ENCODE results near the gene SLIT3.

SLIT3 gene

DNA sequence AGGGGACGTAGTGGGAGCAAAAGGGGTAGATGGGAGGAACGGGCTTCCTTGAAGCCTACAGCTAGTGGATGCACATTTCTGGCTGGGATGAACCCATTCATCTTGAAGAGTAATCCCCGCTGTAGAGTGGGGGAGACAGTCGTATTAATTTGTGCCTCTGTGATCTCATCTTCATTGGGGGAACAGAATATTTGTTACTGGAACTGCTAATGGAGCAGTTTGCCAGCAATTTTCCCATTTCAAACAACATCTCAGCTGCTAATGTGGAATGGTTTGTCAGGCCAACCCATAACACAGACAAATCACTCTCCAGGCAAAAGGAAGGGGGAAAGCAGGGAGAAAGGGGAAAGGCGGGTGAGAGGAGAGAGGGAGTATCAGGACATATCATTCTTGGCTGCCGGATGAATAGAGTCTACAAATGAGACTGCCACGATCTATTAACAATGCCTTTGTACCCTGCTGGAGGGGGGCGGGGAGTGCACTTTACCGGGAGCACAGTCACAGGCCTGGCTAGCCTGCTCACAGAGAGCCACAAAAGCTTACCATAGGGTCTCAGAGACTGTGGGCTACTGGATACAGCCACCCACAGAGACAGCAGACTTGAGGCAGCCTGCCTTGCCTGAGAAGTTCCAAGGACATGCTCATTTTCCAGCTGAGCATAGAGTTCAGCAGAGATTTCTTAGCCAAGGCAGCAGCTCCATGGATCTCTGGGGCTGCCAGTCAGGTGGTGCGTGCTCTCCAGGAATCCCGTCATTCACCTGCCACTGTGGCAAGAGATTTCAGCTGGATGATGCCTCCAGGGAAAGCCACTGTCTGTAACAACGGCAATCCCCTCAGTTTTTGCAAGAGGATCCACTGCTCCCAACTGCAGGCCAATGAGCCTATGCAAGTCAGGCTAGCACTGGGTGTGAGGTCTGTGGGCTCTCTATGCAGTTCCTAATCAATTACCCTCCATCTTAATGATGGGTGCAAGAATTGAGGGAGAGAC, 504.1 kb downstream of the SLIT3 start:
- Histone ChIP-seq H3K4me1 (ENCODE audit: control insufficient read depth, insufficient read depth, low read length) (no peaks in the 10 kb centered on the region), H3K36me3 (ENCODE audit: control insufficient read depth, insufficient read depth, low read length) (no peaks in the 10 kb centered on the region), H3K9ac (ENCODE audit: low read length) (no peak overlapping the region), H3K27me3 (ENCODE audit: control insufficient read depth, insufficient read depth, low read length) (no peaks in the 10 kb centered on the region), H3K9me3 (ENCODE audit: control insufficient read depth, insufficient read depth, low read depth, low read length) (no peaks in the 10 kb centered on the region), H3K4me3 (ENCODE audit: low read depth, low read length) (no peak overlapping the region), H3K27ac (ENCODE audit: low read depth, low read length) (no peak overlapping the region)

DNA sequence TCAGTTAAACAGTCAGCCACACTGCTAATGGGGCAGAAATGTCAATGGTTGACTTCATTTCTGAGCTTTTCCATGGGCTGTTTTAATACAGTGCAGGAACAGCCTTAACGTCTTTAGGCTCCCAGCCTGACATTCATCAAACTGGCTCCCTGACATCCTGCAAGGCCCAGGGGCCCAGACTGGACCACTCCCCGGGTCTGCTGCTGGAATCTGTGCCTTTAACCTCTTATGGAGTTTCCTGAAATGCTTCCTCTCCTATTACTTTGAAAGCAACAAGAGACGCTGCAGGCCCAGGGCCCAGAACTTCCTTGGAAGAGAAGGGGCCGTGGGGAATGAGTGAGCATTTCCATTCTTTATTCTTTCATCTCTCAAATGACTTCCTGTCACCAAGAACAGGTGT, 504.9 kb downstream of the SLIT3 start:
- Histone ChIP-seq H3K27me3 (ENCODE audit: control insufficient read depth, insufficient read depth, low read length) (no peaks in the 10 kb centered on the region), H3K4me1 (ENCODE audit: control insufficient read depth, insufficient read depth, low read length) (no peaks in the 10 kb centered on the region), H3K4me3 (ENCODE audit: low read depth, low read length) (no peak overlapping the region), H3K27ac (ENCODE audit: low read depth, low read length) (no peak overlapping the region), H3K9ac (ENCODE audit: low read length) (no peak overlapping the region), H3K9me3 (ENCODE audit: control insufficient read depth, insufficient read depth, low read depth, low read length) (no peaks in the 10 kb centered on the region), H3K36me3 (ENCODE audit: control insufficient read depth, insufficient read depth, low read length) (no peaks in the 10 kb centered on the region)

DNA sequence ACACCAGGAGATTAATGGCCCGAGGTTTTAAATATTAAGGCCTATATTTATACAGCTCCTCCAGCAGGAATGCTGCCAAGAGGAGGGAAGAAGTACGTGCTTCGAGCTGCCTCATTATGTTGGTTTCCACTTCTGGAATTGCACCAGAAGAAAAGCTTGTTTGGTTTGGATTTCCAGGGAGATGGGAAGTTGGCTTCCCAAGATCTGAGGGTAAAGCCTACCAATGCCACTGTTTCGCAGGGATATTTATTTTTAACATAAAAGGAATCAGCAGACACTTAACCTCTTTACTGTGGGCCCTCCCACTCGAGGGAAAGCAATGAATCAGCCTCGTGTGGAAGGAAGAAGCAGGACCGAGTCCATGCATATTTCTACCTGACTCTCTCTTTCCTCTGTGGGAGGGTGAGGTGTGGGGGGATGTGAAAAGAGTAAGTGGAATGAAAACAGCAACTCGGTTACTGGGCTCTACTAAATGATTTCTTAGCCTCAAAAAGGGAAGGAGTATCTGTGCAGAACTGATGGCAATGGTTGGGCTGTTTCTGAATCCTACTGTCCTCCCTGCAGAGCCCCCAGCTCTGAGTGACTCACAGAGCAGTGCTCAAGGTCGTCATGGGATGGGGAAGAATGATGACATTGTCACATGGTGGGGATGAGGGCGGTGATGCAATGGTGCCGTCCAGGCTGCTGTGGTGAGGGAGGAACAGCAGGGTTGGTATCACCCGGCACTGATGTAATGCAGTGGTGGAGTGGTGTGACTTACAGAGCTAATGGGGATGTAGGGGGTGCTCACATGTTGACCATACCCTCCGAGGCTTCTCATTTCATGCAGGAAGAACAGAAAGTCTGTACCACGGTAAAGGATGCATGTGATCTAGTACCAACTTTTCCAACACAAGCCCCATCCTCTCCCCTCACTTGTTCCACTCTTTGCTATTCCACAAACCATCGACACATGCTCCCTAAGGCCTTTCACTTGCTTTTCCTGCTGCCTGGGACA, 506.8 kb downstream of the SLIT3 start:
- no peak overlapping the region for H3K4me3 ChIP-seq (ENCODE audit: low read depth, low read length)
- no peak overlapping the region for H3K27ac ChIP-seq (ENCODE audit: low read depth, low read length)
- H3K27me3 ChIP-seq (ENCODE audit: control insufficient read depth, insufficient read depth, low read length), result no peaks in the 10 kb centered on the region
- H3K36me3 ChIP-seq (ENCODE audit: control insufficient read depth, insufficient read depth, low read length), result no peaks in the 10 kb centered on the region
- no peak overlapping the region for H3K9ac ChIP-seq (ENCODE audit: low read length)
- no peaks in the 10 kb centered on the region for H3K9me3 ChIP-seq (ENCODE audit: control insufficient read depth, insufficient read depth, low read depth, low read length)
- no peaks in the 10 kb centered on the region for H3K4me1 ChIP-seq (ENCODE audit: control insufficient read depth, insufficient read depth, low read length)

DNA sequence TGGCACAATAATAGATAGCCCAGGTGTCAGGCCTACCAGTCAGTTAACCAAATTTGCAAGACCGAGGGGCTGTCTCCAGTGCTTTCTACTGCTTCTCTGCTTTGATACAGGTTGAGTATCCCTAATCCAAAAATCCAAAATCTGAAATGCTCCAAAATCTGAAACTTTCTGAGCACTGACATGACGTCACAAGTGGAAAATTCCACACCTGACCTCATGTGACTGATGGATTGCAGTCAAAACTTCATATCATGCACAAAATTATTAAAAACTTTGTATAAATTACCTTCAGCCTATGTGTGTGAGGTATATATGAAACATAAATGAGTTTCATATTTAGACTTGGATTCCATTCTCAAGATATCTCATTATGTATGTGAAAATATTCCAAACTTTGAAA, 508.3 kb downstream of the SLIT3 start:
- Histone ChIP-seq H3K9ac (ENCODE audit: low read length) (no peak overlapping the region), H3K4me3 (ENCODE audit: low read depth, low read length) (no peak overlapping the region), H3K27me3 (ENCODE audit: control insufficient read depth, insufficient read depth, low read length) (no peaks in the 10 kb centered on the region), H3K4me1 (ENCODE audit: control insufficient read depth, insufficient read depth, low read length) (peaks cover 3% of the 10 kb centered on the region; the same call in 1 of the 2 replicates), H3K27ac (ENCODE audit: low read depth, low read length) (no peak overlapping the region), H3K36me3 (ENCODE audit: control insufficient read depth, insufficient read depth, low read length) (no peaks in the 10 kb centered on the region), H3K9me3 (ENCODE audit: control insufficient read depth, insufficient read depth, low read depth, low read length) (no peaks in the 10 kb centered on the region)

DNA sequence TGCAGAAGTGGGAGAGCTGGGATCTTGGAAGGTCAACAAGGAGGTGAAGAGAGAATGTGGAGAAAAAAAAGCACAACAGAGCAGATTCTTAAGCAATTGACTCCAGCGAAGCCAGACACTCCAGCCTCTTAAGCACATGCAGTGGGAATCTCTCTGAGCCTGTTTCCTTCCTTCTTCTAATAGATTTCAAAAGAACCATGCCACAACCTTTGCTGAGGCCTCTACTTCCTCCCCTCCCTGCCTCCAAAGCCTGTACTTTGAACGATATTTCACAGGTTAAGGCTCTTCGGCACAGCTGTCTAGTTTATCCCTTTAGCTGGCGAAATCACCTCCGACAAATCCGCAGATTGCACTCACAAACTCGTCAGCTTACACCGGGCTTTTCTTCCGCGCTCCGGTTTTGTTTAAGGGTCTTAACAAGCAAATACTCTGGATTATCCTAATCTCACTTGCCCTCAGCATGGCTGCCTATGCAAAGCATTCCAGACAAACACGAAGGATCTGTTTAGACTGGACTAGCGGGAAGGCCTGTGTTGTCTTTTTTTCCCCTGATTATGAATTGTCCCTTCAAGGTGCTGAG, 510.2 kb downstream of the SLIT3 start:
- Histone ChIP-seq H3K9ac (ENCODE audit: low read length) (no peak overlapping the region), H3K9me3 (ENCODE audit: control insufficient read depth, insufficient read depth, low read depth, low read length) (no peaks in the 10 kb centered on the region), H3K36me3 (ENCODE audit: control insufficient read depth, insufficient read depth, low read length) (no peaks in the 10 kb centered on the region), H3K27ac (ENCODE audit: low read depth, low read length) (no peak overlapping the region), H3K4me1 (ENCODE audit: control insufficient read depth, insufficient read depth, low read length) (peaks cover 3% of the 10 kb centered on the region; the same call in 1 of the 2 replicates), H3K27me3 (ENCODE audit: control insufficient read depth, insufficient read depth, low read length) (no peaks in the 10 kb centered on the region), H3K4me3 (ENCODE audit: low read depth, low read length) (no peak overlapping the region)

DNA sequence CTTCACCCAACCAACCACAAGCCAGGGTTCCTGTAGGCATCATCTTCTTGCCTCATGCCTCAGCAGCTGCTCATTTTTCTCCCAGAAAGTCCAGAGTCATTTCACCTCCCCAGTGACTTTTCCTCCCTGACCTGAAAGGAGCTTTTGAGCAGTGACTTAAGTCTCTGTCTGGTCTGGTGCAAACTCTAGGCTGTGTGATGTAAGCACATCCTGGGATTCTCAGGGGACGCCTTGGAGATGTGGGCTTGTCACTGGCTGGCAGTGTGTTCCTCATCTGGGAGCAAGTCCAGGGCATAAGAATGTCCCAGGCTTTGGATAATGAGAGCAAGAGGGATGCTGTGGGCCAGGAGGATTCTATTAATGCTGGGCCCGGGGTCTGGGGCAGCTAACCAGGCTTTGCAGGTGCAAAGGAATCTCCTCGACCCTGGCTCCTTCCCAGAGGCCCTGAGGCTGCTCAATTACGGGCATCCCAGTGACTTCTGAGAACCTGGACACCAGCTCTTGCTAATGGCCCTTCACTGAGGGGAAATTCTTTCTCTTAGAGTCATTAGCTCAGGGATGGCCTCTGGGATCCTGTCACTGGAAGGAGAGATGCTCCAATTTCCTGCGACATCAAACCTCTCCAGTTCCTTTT, 510.8 kb downstream of the SLIT3 start:
- no peak overlapping the region for H3K9ac ChIP-seq (ENCODE audit: low read length)
- no peaks in the 10 kb centered on the region for H3K27me3 ChIP-seq (ENCODE audit: control insufficient read depth, insufficient read depth, low read length)
- no peaks in the 10 kb centered on the region for H3K9me3 ChIP-seq (ENCODE audit: control insufficient read depth, insufficient read depth, low read depth, low read length)
- no peaks in the 10 kb centered on the region for H3K36me3 ChIP-seq (ENCODE audit: control insufficient read depth, insufficient read depth, low read length)
- H3K27ac ChIP-seq (ENCODE audit: low read depth, low read length), result no peak overlapping the region
- no peak overlapping the region for H3K4me3 ChIP-seq (ENCODE audit: low read depth, low read length)
- peaks cover 3% of the 10 kb centered on the region; the same call in 1 of the 2 replicates for H3K4me1 ChIP-seq (ENCODE audit: control insufficient read depth, insufficient read depth, low read length)

DNA sequence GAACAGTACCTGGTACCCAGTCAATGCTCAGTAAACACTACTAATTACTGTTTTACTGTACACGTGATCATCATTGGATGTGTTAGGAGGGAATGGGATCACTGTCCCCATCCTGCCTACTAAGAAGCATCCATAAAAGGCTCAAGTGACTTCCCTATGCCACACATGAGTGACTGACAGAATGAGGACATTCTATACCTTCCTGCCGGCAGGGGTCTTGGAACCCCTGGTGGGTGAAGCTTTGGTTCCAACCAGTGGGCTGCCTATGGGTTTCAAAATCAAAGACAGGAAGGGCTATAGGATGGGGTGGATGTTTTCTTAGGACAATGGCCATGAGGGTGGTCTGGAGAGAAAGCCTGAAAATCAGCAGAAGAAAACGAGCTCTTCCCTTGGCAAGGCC, 512.2 kb downstream of the SLIT3 start:
- no peak overlapping the region for H3K9ac ChIP-seq (ENCODE audit: low read length)
- no peaks in the 10 kb centered on the region for H3K27me3 ChIP-seq (ENCODE audit: control insufficient read depth, insufficient read depth, low read length)
- no peaks in the 10 kb centered on the region for H3K36me3 ChIP-seq (ENCODE audit: control insufficient read depth, insufficient read depth, low read length)
- H3K4me3 ChIP-seq (ENCODE audit: low read depth, low read length), result no peak overlapping the region
- no peak overlapping the region for H3K27ac ChIP-seq (ENCODE audit: low read depth, low read length)
- peaks cover 3% of the 10 kb centered on the region; the same call in 1 of the 2 replicates for H3K4me1 ChIP-seq (ENCODE audit: control insufficient read depth, insufficient read depth, low read length)
- H3K9me3 ChIP-seq (ENCODE audit: control insufficient read depth, insufficient read depth, low read depth, low read length), result no peaks in the 10 kb centered on the region

DNA sequence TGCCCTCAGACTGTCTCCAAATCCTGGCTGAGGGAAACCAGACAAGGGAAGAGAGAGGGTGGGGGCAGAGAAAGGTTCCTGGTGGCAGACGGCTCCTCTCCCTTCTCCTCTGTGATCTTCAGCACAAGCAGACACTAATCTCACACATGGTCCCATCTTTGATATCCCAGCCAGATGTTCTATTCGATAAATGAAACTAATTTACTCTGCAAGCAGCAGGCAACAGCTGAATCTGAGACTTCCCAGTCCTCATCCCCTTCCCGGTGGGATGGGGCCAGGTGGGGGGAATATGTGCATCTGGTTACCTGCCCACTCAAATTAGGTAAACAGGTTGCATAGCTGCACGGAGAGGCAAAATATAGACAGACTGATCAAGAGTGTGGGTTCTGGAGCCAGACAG, 512.8 kb downstream of the SLIT3 start:
- peaks cover 3% of the 10 kb centered on the region; the same call in 1 of the 2 replicates for H3K4me1 ChIP-seq (ENCODE audit: control insufficient read depth, insufficient read depth, low read length)
- H3K36me3 ChIP-seq (ENCODE audit: control insufficient read depth, insufficient read depth, low read length), result no peaks in the 10 kb centered on the region
- no peak overlapping the region for H3K4me3 ChIP-seq (ENCODE audit: low read depth, low read length)
- H3K9me3 ChIP-seq (ENCODE audit: control insufficient read depth, insufficient read depth, low read depth, low read length), result no peaks in the 10 kb centered on the region
- no peak overlapping the region for H3K9ac ChIP-seq (ENCODE audit: low read length)
- H3K27ac ChIP-seq (ENCODE audit: low read depth, low read length), result no peak overlapping the region
- H3K27me3 ChIP-seq (ENCODE audit: control insufficient read depth, insufficient read depth, low read length), result no peaks in the 10 kb centered on the region

DNA sequence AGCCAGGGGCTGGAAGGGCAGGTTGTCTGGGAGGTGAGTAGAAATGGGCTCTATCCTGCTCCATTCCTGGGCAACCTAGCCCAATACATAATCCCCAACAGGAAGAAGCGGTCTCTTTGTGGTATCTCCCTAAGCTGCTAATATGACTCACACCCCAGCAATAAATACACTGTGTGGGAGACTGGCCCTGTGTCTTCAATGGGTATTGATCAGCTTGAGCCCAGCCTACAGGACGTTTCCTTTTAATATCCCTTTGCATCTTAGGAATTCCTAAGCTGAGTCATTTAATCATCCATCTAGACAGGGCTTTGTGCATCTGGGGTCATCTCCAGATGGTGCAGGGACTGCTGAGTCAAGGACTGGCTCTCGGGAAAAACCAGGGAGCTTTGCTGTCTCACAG, 514.8 kb downstream of the SLIT3 start:
- Histone ChIP-seq H3K9ac (ENCODE audit: low read length) (no peak overlapping the region), H3K27me3 (ENCODE audit: control insufficient read depth, insufficient read depth, low read length) (no peaks in the 10 kb centered on the region), H3K4me1 (ENCODE audit: control insufficient read depth, insufficient read depth, low read length) (peaks cover 10% of the 10 kb centered on the region; the same call in 1 of the 2 replicates), H3K4me3 (ENCODE audit: low read depth, low read length) (no peak overlapping the region), H3K9me3 (ENCODE audit: control insufficient read depth, insufficient read depth, low read depth, low read length) (no peaks in the 10 kb centered on the region), H3K36me3 (ENCODE audit: control insufficient read depth, insufficient read depth, low read length) (no peaks in the 10 kb centered on the region), H3K27ac (ENCODE audit: low read depth, low read length) (no peak overlapping the region)

DNA sequence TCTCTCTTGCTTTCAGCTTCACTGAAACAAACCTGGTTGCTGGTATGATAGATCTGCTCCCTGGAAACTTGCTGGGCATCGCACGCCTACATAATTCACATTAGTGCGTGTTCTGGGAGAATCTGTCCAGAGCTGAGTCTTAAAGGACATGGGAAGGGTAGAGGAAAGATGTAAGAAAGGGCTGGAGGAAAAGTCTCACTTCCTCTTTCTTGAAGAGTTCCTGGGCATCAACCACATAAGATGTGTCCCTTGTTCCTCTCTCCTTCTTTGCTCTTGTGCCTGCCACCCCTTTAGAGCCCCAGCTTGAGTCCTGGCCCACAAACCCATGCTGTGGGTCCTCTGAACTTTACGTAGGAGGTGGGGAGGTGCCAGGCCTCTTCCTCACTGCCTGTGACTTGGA, 516.5 kb downstream of the SLIT3 start:
- no peak overlapping the region for H3K4me3 ChIP-seq (ENCODE audit: low read depth, low read length)
- H3K4me1 ChIP-seq (ENCODE audit: control insufficient read depth, insufficient read depth, low read length), result peaks cover 10% of the 10 kb centered on the region; the same call in 1 of the 2 replicates
- no peaks in the 10 kb centered on the region for H3K36me3 ChIP-seq (ENCODE audit: control insufficient read depth, insufficient read depth, low read length)
- H3K27ac ChIP-seq (ENCODE audit: low read depth, low read length), result no peak overlapping the region
- no peak overlapping the region for H3K9ac ChIP-seq (ENCODE audit: low read length)
- no peaks in the 10 kb centered on the region for H3K27me3 ChIP-seq (ENCODE audit: control insufficient read depth, insufficient read depth, low read length)
- H3K9me3 ChIP-seq (ENCODE audit: control insufficient read depth, insufficient read depth, low read depth, low read length), result no peaks in the 10 kb centered on the region

Data from HUES6 (cell line).